GM21528 (cell line): Measurements from ENCODE around the gene C9orf78.

Experiments used
- ATAC-seq: cut with Tn5 transposase; IDR thresholded peaks from one replicate; pipeline ENCODE4 v1.9.1; 2021; ENCODE audit warnings: mild to moderate bottlenecking, moderate library complexity; ENCODE audit not compliant: unreplicated experiment, low FRiP score

C9orf78 gene

GRCh38 chr9:129835128-129835859 is at the start of gene C9orf78, which contains the start of gene USP20:
C9orf78 (minus strand) TSS chr9:129835275; CDS start chr9:129835221, 54 bp downstream.
USP20 (plus strand) TSS chr9:129835458; CDS start chr9:129852556, 17,098 bp downstream.
- peak; percentile 88 for ATAC-seq

- ATAC-seq: peak; percentile 34
Measured at GRCh38 chr9:129884220-129885017, 49.3 kb upstream of the C9orf78 start.

- ATAC-seq: no peak
Measured at GRCh38 chr9:129881547-129882324, 46.7 kb upstream of the C9orf78 start.

- no peak for ATAC-seq
Measured at GRCh38 chr9:129880654-129881546, 45.8 kb upstream of the C9orf78 start.

- ATAC-seq: no peak
Measured at GRCh38 chr9:129879991-129880653, 45.0 kb upstream of the C9orf78 start.

GRCh38 chr9:129879103-129879699 is 44.1 kb upstream of the C9orf78 start:
- no peak for ATAC-seq

- ATAC-seq: no peak
Measured at GRCh38 chr9:129878291-129878690, 43.2 kb upstream of the C9orf78 start.

- no peak for ATAC-seq
Measured at GRCh38 chr9:129876815-129877214, 41.7 kb upstream of the C9orf78 start.

GRCh38 chr9:129875687-129876395 is 40.8 kb upstream of the C9orf78 start:
- ATAC-seq: no peak

- ATAC-seq: no peak
Measured at GRCh38 chr9:129875181-129875611, 40.1 kb upstream of the C9orf78 start.

GRCh38 chr9:129874261-129875101 is 39.4 kb upstream of the C9orf78 start:
- no peak for ATAC-seq

GRCh38 chr9:129873563-129874190 is 38.6 kb upstream of the C9orf78 start:
- no peak for ATAC-seq

- ATAC-seq: no peak
Measured at GRCh38 chr9:129871046-129871445, 36.0 kb upstream of the C9orf78 start.

- ATAC-seq: no peak
Measured at GRCh38 chr9:129869585-129870501, 34.8 kb upstream of the C9orf78 start.

GRCh38 chr9:129868872-129869486 is 33.9 kb upstream of the C9orf78 start:
- ATAC-seq: no peak
